Adipose tissue (tissue), 3 donors: ENCODE data around the gene MB21D2. TPM values are rescaled to one million over a fixed set of nuclear protein-coding genes. Genes with fewer than 3 reads are reported as not detected.

Experiments
- H3K27ac ChIP-seq: one replicate; pipeline ENCODE4 v1.5.1; 2013; ENCODE audit warnings: low read depth, low read length
- WGBS, 3 donors: extraction: QIAGEN DNeasy Blood & Tissue Kit; methylation state at CpG; one replicate each; pipeline ENCODE4 v1.1.7; 2013; 5-methylcytosine and 5-hydroxymethylcytosine counted together
- polyA plus RNA-seq, 3 donors: library from polyadenylated mRNA; stranded (reverse); fragments of 200-250 nt; gene quantifications; one replicate each; pipeline ENCODE4 v1.2.3, GENCODE V29; 2013
- donor health status: healthy with polysubstance abuse.
- donor health status: Bipolar disorder and iron deficiency.
- donor health status: healthy.

MB21D2 gene
- polyA plus RNA-seq, 3 donors, result 0.56 to 5.0 (median 4.6) TPM

DNA sequence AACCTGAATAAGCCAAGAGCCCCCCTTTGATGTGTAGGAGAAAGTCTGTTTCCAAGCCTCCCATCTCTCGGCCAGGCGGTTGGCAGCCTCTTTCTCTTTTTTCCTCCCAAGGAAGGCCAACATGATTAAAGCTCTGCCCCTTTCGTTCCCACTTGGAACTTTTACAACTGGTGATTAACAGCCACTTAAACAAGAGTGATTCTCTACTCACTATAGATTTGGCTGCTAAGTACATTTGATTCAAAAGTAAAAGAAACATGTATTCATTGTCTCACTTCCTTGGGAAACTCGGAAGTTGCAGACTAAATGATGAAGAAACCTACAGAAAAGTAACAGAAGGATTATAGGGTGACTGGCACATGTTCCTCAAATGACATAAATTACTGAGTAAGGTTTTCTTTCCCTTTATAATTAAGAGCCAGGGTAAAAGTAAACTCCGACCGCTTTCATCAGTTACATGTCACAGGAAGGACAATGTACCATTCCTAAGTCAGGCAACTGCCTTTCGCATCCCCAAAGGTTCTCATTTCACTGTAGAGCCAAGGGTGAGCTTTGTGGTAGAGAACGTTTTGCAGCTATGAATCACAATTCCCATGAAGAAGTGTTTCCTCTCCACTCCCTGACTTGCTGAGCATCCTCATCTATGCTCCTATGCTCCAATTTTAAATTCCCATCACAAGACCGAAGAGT lies 72.7 kb downstream of the MB21D2 start:
- no peak overlapping the region for H3K27ac ChIP-seq
- WGBS, 3 donors, result 78 to 88% (median 83%) methylated on average over 9 of the region's 9 CpGs

DNA sequence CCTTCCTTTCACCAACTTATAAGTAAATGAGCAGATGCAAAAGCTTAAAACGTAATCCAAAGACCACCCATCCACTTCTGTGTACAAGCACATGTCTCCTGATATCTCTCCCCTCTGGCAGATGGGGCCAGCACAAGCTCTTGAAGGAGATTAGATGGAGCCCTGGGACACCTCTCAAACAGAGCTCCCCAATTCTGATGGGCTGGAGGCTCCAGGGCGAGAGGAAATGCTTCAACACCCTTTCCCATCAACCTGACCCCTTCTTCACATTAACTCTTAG lies 73.2 kb downstream of the MB21D2 start:
- 86 to 93% (median 88%) methylated on average over 2 of the region's 2 CpGs for WGBS, 3 donors
- no peak overlapping the region for H3K27ac ChIP-seq

DNA sequence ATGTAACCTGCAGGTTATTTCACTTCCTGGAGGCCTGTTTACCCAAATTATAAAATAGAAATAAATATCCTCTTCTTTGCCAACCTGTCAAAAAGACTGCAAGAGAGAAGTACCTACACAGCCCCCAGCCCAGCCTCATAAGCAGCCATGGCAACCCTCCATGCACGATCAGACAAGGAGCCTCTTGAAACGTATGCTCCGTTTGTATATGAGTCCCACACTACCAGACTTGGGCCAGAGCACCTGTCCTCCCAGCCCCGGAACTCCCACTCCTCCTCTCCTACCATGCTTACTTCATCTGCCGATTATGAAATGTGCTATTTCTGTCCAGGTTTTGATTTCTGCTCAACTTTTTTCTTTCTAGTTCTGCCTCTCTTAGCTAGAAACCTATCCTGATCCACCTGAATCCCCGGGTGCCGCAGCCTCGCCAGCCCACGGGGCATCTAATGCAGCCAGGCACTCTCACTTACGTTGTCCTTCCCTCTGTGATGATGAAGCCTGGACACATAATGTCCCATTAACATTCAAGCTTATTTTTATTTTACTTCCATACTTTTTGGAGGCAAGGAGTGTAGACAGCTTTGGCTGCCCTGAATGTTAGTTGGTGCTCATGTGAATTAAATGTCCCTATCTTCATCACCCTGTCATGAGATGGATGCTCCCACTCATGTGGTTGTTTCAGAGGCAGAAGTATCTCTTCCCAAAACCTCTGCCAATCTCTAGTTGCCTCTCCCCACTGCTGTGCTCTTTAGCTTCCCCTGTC lies 73.8 kb downstream of the MB21D2 start:
- H3K27ac ChIP-seq, result no peak overlapping the region
- WGBS, 3 donors, result 82 to 87% (median 82%) methylated on average over 10 of the region's 10 CpGs

DNA sequence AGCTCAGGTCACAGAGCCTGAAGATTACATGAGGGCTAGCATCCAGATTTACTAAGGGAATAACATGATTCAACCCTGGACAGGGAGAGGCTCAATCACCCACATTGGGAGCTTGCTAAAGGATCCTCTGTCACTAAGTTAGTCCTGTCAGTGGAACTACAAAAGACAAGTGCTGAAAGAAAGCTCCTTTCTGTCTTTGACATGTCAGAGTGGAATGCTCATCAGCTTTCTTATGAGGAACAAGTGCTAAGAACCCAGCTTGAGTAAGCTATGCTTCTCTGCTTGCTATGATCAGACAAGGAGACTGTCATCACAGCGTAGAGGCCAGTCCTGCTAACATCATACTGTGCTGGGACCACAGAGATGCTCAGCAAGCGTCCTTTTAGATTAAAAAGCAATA lies 74.5 kb downstream of the MB21D2 start:
- WGBS, 3 donors, result 81 to 89% (median 87%) methylated on average over 2 of the region's 2 CpGs
- no peak overlapping the region for H3K27ac ChIP-seq

DNA sequence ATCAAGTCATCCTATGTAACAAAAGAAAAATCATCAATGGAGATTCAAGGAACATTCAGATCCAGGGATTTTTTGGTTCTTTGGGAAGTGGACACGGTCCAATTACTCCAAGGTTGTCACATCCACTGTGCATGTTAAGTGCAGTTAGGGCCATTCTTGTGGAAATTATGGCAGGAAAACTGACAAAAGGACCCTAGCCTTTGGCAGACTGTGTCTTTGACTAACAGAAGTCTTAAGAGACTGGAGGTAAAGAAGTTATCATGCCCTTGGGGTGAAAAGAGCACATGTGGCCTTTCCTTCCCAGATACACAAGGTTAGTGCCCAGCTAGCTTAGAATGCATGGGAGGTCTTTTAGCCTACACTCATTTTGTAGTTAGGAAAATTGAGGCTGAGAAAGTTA lies 74.9 kb downstream of the MB21D2 start:
- H3K27ac ChIP-seq, result no peak overlapping the region
- 79 to 97% (median 85%) methylated on average over 1 of the region's 1 CpG for WGBS, 3 donors

DNA sequence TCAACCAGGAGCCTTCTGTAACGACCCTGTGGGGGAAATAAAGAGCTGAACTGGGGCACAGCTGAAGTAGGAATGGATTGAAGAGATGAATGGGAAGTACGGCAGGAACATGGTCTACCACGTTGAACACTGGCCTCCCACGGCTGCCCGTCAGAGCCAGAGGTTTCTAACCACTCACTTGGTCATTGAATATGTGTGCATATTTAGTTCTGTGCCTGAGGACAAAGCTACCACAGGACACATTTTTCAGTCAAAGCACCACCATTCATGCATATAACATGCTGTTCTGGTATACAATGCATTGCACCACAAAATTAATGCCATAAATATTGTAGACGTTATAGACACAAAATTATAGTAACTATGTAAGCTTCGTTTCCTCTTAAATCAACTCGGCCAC lies 75.5 kb downstream of the MB21D2 start:
- WGBS, 3 donors, result 84 to 92% (median 89%) methylated on average over 8 of the region's 8 CpGs
- no peak overlapping the region for H3K27ac ChIP-seq

DNA sequence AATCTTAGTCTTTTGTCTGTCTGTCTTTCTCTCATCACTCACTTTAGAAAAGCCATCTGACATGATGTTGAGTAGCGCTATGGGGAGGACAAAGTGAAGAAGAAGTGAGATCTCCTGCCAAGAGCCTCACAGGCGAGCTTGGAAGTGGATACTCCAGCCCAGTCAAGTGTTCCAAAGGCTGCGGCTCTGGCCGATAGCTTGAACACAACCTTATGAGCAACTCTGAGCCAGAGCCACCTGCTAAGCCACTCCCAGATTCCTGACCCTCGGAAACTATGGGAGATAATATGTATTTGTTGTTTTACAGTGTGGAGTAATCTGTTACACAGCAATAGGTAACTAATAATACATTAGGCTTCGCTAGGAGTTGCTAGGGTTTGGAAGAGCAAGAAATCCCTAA lies 76.2 kb downstream of the MB21D2 start:
- H3K27ac ChIP-seq, result no peak overlapping the region
- WGBS, 3 donors, result 85 to 94% (median 90%) methylated on average over 6 of the region's 6 CpGs

DNA sequence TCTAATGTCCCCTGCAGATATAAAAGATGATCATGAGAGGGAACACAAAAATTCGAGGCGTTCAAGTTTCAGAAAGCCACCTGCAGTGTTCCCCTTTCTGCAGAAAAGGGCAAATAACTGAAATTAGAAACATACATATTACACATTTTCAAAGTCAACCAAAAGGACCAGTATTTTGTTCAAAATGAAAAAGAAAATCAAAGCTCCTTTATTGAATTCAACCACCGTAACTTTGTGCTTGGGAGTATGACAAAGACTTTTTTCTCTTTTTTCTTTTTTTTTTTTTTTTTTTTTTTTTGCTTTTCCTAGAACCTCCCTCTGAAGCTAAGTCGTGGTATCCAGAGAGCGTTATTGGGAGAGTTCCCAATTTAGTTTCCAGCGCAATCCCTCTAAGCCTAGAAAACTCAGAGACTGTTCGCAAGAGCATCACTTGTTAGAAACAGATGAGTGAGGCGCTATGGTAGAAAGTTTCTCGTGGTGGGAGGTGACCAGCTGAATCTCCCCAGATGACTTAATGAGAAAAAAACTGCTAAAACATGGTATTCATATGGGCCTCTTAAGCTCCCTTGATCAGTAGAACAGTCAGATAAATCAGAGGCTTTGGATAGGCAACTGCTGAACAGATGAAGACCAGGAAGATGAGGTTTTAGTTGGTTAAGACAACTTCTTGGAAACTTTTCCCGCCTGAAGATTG lies 77.4 kb downstream of the MB21D2 start:
- WGBS, 3 donors, result 88 to 97% (median 89%) methylated on average over 10 of the region's 10 CpGs

DNA sequence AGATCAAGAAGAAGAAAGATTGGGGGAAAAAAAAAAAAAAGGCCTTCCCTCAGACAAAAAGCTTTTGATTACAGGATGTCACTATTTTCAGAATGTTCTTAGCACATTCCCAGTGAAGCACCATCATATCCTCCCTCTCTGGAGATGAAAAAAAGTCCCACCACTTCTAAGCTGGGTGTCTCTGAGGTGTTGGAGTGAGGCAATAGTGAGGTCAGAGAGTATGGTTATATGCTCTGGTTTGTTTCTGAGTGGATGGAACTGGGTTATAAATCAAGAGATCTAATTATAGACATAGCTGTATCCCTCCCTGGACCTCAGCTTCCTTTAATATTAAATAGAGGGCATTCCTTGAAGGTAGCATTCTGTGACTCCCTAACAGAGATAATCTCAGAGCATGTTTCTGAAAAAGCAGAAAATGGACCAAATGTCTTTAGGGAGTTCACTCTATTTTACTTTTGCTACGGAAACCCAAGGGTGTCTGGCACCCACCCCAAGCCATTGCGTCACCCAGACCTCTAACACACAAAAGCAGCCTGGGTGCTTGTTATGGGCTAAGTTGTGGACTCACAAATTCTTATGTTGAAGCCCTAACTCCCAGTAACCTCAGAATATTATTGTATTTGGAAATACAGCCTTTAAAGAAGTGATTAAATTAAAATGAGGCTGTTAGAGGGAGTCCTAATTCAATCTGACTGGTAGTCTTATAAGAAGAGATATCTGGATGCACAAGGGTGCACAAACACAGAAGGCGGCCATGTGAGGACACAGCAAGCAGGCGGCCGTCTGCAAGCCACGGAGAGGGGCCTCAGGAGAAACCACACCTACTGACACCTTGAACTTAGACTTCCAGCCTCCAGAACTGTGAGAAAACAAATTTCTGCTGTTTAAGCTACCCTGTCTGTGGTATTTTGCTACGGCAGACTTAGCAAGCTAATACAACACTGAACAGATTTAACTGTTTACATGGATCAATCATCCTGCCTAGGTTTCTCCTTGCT lies 81.5 kb downstream of the MB21D2 start:
- no peak overlapping the region for H3K27ac ChIP-seq
- WGBS, 3 donors, result 61 to 68% (median 66%) methylated on average over 7 of the region's 7 CpGs

More for the DNA sequence above, 77.4 kb downstream of the MB21D2 start:
- no peak overlapping the region for H3K27ac ChIP-seq

DNA sequence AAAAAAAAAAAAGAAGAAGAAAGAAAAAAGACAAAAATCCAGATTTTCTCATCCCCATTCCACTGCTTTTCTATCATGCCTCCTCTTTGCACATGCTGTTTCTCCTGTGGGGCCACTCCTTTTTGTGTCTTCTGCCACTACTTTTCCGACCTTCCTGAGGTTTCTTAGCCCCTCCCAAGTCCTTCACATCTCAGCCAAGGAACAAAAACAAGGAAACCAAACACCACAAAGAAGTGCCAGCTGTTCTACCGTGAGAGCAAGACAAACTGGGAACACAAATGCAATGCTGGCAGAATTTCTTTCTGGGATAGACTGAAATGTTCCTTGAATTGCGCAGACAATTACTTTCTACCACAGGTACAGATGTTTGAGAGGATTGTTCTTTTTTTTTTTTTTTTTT lies 83.2 kb downstream of the MB21D2 start:
- no peak overlapping the region for H3K27ac ChIP-seq

DNA sequence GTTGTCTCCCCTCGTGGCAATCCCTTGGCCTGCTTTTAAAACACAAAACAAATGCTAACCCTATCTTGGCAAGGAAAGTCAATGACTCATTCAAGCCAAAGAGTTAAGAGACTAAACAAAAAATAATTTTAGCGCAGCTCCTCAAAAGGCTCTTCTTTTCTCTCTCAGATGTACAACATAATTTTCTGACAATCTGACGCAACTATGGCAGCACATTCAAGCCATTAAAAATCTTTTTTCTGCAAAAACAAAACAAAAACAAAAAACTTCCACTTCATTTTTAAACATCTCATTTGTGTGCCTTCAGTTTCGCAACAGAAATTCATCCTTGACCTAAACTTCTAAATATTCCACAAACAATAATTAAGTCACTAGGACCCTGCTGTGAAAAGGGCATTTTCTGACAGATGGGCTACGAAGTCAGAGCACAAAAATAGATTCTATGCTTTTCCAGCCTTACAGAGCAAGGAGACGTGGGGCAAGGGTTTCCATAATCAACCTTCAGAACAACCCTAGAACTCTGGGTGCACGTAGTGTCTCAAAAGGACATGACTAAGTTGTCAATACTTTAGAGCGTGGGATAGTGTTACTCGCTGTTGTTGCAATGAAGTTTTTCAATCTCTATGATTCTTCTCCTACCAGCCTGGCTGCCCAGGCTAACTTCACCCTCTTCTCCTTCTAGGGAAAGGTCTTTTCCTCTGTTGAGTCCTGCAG lies 84.3 kb downstream of the MB21D2 start:
- WGBS, 3 donors, result 51 to 70% (median 60%) methylated on average over 9 of the region's 9 CpGs
- H3K27ac ChIP-seq, result no peak overlapping the region

More for the DNA sequence above, 83.2 kb downstream of the MB21D2 start:
- WGBS, 3 donors, result 64 to 74% (median 67%) methylated on average over 3 of the region's 3 CpGs

DNA sequence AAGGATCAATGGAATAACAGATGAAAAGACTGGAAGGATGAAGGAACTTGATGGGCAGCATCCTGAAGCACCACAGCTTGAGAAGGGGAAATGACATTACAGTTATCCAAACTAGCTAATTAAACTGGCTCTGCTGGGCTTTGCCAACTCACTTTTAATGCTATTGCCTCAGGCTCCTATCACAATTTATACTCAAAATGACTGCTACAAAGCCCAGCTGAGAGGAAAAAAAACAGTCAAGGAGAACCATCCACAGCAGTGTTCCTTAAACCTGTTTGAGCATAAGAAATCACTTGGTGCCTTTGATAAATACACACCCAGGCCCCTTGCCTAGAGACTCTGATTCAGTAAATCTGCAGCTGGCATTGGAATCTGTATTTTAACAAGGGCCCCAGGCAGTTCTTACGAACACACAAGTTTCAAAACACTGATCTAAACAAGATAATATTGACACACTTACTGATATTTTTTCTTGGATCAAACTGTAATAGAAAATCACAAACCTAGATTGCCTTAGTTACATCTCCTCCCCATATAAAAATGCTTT lies 85.8 kb downstream of the MB21D2 start:
- H3K27ac ChIP-seq, result no peak overlapping the region
- WGBS, 3 donors, result 56 to 78% (median 73%) methylated on average over 1 of the region's 1 CpG

DNA sequence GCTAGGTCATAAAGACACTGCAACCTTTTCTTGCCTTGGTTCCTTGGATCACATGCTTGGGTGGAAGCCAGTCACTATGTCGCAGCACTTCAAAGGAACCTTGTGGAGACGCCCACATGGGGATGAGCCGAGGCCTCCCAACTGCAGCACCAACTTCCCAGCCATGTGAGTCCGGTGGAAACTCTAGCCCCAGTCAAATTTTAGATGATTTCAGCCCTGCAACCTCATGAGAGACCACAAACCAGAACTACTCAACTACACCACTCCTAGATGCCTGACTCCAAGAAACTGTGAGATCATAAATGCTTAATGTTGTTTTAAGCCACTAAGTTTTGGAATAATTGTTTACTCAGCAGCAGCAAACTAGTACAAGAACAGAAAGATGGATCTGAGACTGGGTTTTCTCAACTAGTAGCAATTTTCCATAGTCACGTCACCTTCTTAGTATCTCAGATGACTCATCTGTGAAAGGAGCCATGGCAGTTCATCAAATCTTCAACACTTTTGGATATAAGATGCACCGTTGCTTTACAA lies 86.5 kb downstream of the MB21D2 start:
- H3K27ac ChIP-seq, result no peak overlapping the region
- 66 to 81% (median 70%) methylated on average over 6 of the region's 6 CpGs for WGBS, 3 donors

DNA sequence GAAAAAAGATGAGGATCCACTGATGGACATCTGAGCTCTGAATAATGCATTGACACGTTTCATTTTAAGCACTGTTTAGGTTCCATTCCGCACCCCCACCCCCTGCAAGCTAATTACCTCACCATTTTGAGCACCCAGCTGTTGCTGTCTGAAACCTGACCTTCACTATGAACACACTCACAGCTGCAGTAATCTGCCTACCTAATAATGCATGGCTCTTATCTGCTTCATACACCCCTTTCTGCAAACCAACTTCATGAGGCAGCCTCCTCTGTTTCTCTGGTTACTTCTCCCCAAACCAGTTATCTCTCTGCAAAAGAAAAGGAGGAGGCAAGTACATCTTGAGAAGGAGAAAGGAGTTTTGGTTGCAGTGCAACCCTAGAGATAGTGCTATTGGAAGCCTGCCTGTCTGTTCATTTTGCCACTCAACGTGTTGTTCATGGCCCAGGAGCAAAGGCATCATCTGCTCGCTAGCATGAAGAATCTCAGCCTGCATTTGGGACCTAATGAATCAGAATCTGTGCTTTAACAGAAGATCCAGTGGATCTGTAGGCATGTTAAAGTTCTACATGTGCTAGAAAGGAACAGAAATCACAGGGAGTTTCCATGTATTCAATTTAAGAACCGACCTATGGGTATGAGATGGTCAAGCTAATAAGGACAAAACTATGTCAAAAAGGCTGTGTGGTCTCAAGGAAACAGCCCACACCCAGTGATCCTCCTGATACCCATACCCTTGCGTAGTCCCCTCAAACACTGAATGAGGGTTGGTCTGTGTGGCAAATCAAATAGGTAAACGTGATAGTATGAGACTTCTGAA lies 87.2 kb downstream of the MB21D2 start:
- 78 to 83% (median 80%) methylated on average over 7 of the region's 7 CpGs for WGBS, 3 donors
- no peak overlapping the region for H3K27ac ChIP-seq

DNA sequence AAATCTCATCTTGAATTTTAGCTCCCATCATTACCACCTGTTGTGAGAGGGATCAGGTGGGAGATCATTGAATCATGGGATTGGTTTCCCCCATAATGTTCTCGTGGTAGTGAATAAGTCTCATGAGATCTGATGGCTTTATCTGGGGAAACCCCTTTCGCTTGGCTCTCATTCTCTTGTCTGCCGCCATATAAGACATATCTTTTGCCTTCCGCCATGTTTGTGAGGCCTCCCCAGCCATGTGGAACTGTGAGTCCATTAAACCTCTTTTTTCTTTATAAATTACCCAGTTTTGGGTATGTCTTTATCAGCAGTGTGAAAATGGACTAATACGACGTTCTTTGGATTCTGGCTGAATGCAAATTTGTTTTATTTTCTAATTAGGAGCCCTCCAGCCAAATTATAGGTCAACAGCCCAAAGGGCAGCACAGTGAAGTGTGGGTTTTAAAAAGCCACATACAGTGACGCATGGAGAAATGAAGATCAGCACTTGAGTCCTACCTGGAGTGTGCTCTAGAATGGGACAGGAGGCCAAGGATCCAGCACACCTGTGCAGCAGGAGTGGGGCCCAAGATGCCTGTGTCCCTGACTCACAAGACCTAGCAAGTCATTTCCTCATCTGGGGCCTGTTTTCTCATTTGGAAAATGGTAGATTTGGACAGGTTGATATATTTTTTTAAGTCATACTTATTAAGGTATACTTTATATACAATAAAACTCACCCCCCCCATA lies 89.6 kb downstream of the MB21D2 start:
- no peak overlapping the region for H3K27ac ChIP-seq
- WGBS, 3 donors, result 96 to 98% (median 97%) methylated on average over 7 of the region's 7 CpGs

DNA sequence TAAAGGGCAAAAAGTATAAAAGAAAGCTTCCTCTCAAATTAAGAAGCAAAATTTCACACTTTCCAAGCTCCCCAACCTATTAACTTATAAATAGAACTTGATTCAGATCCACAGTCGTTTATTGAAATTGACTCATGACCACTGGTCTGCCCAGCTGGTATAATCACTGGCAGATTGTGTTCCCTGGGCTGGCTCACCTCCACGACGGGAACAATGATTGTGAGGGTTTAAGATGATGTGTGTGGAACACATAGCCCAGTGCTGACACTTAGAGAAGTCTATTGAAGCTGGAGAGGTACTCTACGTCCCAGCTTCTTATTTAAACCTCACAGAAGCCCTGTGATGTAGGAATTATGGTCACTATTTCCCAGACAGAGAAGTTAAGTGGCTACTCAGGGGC lies 90.4 kb downstream of the MB21D2 start:
- WGBS, 3 donors, result 67 to 83% (median 69%) methylated on average over 4 of the region's 4 CpGs
- H3K27ac ChIP-seq, result no peak overlapping the region
